IPS-20b (cell line): ENCODE measurements around the gene SNAI3.

ENCODE experiments used
- H3K27ac ChIP-seq: one replicate; pipeline ENCODE4 v1.5.1; 2013; ENCODE audit warnings: low read length
- H3K27me3 ChIP-seq: 2 replicates; pipeline ENCODE4 v1.6.1; 2013; ENCODE audit warnings: mild to moderate bottlenecking, low read length, inconsistent platforms; ENCODE audit not compliant: insufficient read depth
- H3K36me3 ChIP-seq: 2 replicates; pipeline ENCODE4 v1.6.1; 2013; ENCODE audit warnings: low read depth, mild to moderate bottlenecking, inconsistent platforms, low read length, moderate library complexity; ENCODE audit not compliant: insufficient read depth
- H3K4me1 ChIP-seq: 2 replicates; pipeline ENCODE4 v1.6.1; 2013; ENCODE audit warnings: mild to moderate bottlenecking, control low read depth, inconsistent platforms, low read length, moderate library complexity; ENCODE audit not compliant: insufficient read depth
- H3K4me3 ChIP-seq: 2 replicates; pipeline ENCODE4 v1.5.1; 2013; ENCODE audit warnings: mild to moderate bottlenecking, low read length, inconsistent platforms
- H3K9ac ChIP-seq: 2 replicates; pipeline ENCODE4 v1.6.1; 2013; ENCODE audit warnings: low read depth, mild to moderate bottlenecking, inconsistent platforms, low read length, moderate library complexity
- H3K9me3 ChIP-seq: 2 replicates; pipeline ENCODE4 v1.6.1; 2013; ENCODE audit warnings: mild to moderate bottlenecking, low read depth, low read length, inconsistent platforms; ENCODE audit not compliant: insufficient read depth

The SNAI3 gene

DNA sequence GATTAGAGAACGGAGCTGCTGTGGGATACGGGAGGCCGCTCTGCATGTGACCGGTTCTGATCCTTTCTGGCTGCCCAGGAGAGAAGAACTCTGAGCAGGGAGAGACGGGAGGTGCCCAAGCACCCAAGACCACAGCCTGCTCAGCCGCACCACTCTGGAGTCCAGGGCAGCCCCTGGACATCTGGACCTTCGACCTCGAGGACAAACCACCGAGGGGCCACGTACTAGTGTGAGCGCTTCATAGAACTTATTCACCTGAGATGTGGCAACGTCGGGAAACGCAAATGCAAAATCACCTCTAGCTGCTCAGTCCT lies 14.0 kb upstream of the SNAI3 start:
- Histone ChIP-seq H3K4me1 (0 out of 2 replicates have a peak, but pooled peaks cover 2% of the 10 kb centered on the region), H3K27ac (no peak overlapping the region), H3K4me3 (no peak overlapping the region), H3K9me3 (no peaks in the 10 kb centered on the region), H3K27me3 (no peaks in the 10 kb centered on the region), H3K9ac (no peak overlapping the region), H3K36me3 (no peaks in the 10 kb centered on the region)

DNA sequence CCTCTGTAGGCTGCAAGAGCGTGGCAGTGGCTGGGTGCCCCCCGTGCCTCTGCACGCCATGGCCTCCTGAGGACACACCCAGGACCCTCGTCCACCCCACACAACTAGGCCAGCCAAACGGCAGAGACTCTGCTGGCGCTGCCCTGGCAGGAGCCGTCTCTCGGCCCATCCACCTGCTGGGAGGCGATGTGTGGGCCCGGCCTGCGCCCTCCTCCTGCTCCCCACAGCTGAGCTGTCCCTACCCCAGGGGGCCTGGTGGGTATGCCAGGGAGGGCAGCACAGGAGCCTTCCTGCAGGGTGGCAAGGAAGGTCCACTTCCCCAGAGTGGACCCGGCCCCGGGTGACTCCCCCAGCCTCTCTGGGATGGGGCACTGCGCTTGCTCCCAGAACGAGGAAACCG lies 12.9 kb upstream of the SNAI3 start:
- Histone ChIP-seq H3K36me3 (no peaks in the 10 kb centered on the region), H3K27ac (no peak overlapping the region), H3K4me1 (no peaks in the 10 kb centered on the region), H3K9ac (no peak overlapping the region), H3K27me3 (no peaks in the 10 kb centered on the region), H3K4me3 (no peak overlapping the region), H3K9me3 (no peaks in the 10 kb centered on the region)

- H3K27me3 ChIP-seq: no peaks in the 10 kb centered on the region
- no peaks in the 10 kb centered on the region for H3K36me3 ChIP-seq
Observed at GRCh38 chr16:88698646-88699045, 12.3 kb upstream of the SNAI3 start.

GRCh38 chr16:88697831-88698615 lies 11.7 kb upstream of the SNAI3 start:
- no peaks in the 10 kb centered on the region for H3K9me3 ChIP-seq
- no peak overlapping the region for H3K27ac ChIP-seq
- H3K36me3 ChIP-seq: no peaks in the 10 kb centered on the region
- no peak overlapping the region for H3K4me3 ChIP-seq
- H3K27me3 ChIP-seq: no peaks in the 10 kb centered on the region
- no peak overlapping the region for H3K9ac ChIP-seq
- no peaks in the 10 kb centered on the region for H3K4me1 ChIP-seq

More at GRCh38 chr16:88698646-88699045, 12.3 kb upstream of the SNAI3 start:
- no peak overlapping the region for H3K27ac ChIP-seq
- no peaks in the 10 kb centered on the region for H3K9me3 ChIP-seq
- no peaks in the 10 kb centered on the region for H3K4me1 ChIP-seq
- H3K9ac ChIP-seq: no peak overlapping the region
- H3K4me3 ChIP-seq: no peak overlapping the region

GRCh38 chr16:88697116-88697830 lies 11.0 kb upstream of the SNAI3 start:
- H3K27ac ChIP-seq: no peak overlapping the region
- no peaks in the 10 kb centered on the region for H3K36me3 ChIP-seq
- H3K9me3 ChIP-seq: no peaks in the 10 kb centered on the region
- no peak overlapping the region for H3K4me3 ChIP-seq
- H3K4me1 ChIP-seq: no peaks in the 10 kb centered on the region
- no peaks in the 10 kb centered on the region for H3K27me3 ChIP-seq
- no peak overlapping the region for H3K9ac ChIP-seq

DNA sequence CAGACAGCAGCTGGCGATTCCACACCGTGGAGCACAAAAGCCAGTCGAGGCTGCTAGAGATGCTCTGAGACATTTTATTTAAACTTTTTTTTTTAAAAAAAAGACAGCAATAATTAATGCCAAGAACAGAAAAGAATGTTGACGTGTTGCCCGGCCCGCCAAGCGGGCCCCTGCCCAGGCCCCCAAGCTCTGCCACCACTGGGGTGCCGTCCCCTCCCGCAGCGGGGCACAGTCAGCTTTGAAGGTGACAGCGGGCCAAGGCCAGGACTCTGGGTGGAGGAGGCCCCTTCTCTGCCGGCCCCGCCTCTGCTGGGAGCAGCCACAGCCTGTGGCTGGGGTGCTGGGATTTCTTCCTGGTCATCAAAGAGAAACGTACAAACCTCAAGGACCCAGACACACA lies 10.1 kb upstream of the SNAI3 start:
- Histone ChIP-seq H3K4me3 (no peak overlapping the region), H3K9ac (no peak overlapping the region), H3K36me3 (no peaks in the 10 kb centered on the region), H3K27me3 (no peaks in the 10 kb centered on the region), H3K27ac (no peak overlapping the region), H3K9me3 (no peaks in the 10 kb centered on the region), H3K4me1 (no peaks in the 10 kb centered on the region)

DNA sequence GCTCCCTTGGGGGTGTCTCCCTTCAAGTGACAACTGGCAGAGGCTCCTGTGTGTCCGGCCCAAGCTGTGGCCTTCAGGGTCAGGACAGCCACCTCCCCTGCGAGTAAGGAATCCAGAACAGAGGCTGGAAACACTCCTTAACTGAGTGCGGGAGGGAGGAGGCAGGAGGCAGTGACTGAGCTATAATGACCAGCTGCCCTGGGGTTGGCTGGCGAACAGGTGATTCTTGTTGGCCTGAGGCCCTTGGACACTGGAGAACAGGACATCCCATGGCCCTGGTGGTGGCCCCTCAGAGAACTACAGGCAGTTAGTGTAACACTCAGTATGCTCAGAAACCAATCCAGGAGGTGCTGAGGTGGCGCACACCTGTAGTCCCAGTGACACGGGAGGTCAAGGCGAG lies 9.4 kb upstream of the SNAI3 start:
- Histone ChIP-seq H3K36me3 (no peaks in the 10 kb centered on the region), H3K9me3 (no peaks in the 10 kb centered on the region), H3K4me3 (no peak overlapping the region), H3K4me1 (no peaks in the 10 kb centered on the region), H3K27ac (no peak overlapping the region), H3K9ac (no peak overlapping the region), H3K27me3 (no peaks in the 10 kb centered on the region)

- Histone ChIP-seq H3K36me3 (no peaks in the 10 kb centered on the region), H3K4me3 (no peak overlapping the region), H3K9me3 (no peaks in the 10 kb centered on the region), H3K27ac (no peak overlapping the region), H3K9ac (no peak overlapping the region), H3K4me1 (no peaks in the 10 kb centered on the region), H3K27me3 (no peaks in the 10 kb centered on the region)
Observed at GRCh38 chr16:88695218-88695617, 8.9 kb upstream of the SNAI3 start.

DNA sequence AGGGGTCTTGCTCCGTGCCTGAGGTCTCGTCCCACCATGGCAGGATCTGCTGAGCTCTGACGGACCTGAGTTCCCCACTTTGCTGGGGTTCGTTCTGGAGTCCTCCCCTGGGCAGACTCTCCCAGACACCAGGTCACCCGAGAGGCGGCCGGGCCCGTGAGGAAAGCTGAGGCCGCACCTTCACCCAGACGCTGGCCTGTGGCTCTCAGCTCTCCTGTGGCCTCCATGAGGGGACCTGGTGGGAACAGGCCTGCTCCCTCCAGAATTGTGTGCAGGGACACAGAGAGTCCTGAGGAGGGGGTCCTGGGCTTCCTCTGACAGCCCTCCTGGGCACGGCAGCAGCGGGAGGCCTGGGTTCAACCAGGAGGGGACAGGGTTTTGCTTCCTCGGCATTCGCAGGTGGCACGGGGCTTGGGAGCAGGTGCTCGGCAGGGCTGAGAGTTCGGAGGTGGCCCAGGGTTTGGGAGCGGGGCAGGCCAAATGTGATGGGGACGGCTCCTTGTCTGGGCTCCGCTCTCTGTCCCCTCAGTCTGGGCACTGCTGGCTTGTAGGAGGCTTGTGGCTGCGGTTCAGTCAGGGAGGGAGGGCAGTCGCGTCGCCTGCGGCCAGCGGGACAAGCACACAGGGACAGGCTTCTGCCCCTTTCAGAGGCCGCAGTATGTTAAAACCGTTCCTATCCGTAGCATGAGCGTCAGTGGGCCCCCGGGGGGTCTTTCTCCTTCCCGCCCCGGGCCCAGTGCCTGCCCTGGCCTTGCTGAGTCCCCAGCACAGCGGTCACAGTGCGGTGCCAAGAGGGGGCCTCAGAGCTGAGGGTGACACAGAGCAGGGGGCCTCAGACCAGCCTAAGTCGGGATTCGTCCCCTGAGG lies 8.1 kb upstream of the SNAI3 start:
- Histone ChIP-seq H3K27ac (no peak overlapping the region), H3K4me1 (no peaks in the 10 kb centered on the region), H3K36me3 (no peaks in the 10 kb centered on the region), H3K27me3 (peaks cover under 1% of the 10 kb centered on the region; the same call in 1 of the 2 replicates), H3K4me3 (no peak overlapping the region), H3K9me3 (no peaks in the 10 kb centered on the region), H3K9ac (no peak overlapping the region)

DNA sequence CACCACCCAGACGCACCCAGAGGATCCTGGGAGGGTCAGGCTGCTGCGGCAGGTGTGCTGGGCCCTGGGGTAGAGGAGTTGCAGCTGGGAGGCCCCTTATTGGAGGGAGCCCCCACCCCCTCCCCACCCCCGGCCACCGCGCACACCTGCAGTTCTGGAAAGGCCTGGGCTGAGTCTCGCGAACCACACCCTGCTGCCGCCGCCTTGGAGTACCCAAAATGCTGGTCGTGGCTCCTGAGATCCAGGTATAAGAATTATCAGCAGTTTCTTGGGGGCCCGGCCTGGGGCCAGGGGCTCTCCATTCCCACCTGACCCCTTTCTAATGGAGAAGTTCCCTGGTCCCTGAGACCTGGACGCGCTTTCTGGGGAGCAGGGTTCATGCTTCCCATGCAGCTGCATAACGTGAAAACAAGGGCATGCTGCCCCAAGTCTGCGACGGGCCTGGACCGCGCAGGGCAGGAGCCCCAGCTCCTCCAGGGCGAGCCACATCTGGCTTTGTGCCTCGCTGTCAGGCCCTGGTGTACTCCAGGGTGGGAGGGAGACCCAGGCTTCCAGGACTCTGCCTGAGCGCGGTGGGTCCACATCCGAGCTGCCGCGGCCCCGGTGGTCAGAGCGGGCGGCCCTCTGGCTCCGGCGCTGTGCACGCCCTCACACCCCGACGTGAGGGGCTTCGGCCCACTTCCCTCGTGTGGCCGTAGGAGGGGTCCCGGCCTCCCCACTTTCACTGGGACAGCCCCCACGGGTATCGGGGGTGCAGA lies 7.3 kb upstream of the SNAI3 start:
- H3K4me3 ChIP-seq: no peak overlapping the region
- no peaks in the 10 kb centered on the region for H3K9me3 ChIP-seq
- H3K36me3 ChIP-seq: no peaks in the 10 kb centered on the region
- H3K4me1 ChIP-seq: no peaks in the 10 kb centered on the region
- no peak overlapping the region for H3K9ac ChIP-seq
- peaks cover 8% of the 10 kb centered on the region for H3K27me3 ChIP-seq
- no peak overlapping the region for H3K27ac ChIP-seq

DNA sequence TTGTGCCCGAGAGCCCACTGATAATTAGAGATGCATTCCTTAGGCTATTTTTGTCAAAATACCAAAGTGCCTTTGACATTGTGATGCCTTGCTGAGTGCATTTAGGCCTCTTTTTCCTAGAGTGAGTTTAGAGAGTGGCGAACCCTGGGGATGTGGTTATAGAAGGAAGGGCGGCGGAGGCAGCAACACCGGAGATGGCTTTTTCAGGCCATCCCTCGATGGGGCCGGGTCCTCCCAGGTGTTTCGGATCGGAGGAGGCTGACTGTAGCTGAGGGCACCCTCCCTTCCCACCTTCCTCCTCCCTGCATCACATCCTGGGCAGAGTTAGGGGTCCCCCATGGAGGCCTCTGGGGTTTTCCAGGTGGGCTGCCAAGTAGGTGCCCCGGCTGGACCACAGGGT lies 6.6 kb upstream of the SNAI3 start:
- Histone ChIP-seq H3K4me1 (no peaks in the 10 kb centered on the region), H3K9me3 (no peaks in the 10 kb centered on the region), H3K27me3 (peaks cover 15% of the 10 kb centered on the region), H3K27ac (no peak overlapping the region), H3K36me3 (no peaks in the 10 kb centered on the region), H3K9ac (no peak overlapping the region), H3K4me3 (no peak overlapping the region)
